ENCODE data around the gene SLK.
A peak's percentile ranks its signal among the peaks of the same experiment; 100 is the strongest.

Gene SLK

DNA sequence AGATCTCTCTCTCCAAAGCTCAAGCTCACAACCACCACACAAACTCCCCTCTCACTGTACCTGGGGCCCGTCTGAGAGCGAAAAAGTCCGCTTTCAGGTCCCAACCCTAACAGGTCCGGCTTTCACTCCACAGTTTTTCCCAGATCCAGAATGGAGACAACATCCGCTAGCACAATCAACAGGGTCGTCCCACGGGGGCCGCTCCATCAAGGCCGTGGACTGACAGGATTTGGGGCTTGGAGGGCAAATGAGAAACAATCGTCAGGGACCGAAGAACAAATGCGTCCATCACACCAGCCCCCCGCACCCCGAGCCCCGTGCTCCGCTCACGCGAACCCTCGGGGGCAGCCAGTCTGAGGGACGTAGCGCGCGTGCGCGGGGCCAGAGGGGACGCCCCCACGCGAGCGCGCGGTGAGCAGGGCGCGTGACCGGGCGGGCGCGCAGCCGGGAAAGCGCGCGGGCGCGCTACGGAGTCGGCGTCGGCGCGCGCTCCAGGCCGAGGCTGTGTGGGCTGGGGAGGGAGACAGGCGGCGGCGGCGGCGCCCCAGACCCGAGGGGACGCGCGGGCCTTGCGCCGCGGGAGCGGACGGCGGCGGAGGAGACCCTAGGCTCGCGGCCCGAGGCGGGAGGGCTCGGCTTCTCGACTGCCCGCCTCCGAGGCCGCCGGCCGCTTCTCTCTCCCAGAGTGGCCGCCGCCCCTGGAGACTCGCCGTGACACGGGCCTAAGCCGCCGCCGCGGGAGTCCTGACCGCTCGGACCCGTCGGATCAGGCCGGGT is at the start of gene SLK:
Gene SLK (plus strand): TSS at position 470 of the 777 bp plus-strand sequence. CDS start 606 bp downstream, outside the sequence.
- H4K20me1 ChIP-seq (ENCODE audit: insufficient read depth, low read length, poor library complexity, severe bottlenecking): peaks cover 13% of the 10 kb centered on the region
- peaks cover 35% of the 10 kb centered on the region for H3K4me1 ChIP-seq (ENCODE audit: insufficient read depth, low read length, poor library complexity, severe bottlenecking)
- peaks cover 41% of the 10 kb centered on the region for H3K79me2 ChIP-seq (ENCODE audit: insufficient read depth, low read length)

DNA sequence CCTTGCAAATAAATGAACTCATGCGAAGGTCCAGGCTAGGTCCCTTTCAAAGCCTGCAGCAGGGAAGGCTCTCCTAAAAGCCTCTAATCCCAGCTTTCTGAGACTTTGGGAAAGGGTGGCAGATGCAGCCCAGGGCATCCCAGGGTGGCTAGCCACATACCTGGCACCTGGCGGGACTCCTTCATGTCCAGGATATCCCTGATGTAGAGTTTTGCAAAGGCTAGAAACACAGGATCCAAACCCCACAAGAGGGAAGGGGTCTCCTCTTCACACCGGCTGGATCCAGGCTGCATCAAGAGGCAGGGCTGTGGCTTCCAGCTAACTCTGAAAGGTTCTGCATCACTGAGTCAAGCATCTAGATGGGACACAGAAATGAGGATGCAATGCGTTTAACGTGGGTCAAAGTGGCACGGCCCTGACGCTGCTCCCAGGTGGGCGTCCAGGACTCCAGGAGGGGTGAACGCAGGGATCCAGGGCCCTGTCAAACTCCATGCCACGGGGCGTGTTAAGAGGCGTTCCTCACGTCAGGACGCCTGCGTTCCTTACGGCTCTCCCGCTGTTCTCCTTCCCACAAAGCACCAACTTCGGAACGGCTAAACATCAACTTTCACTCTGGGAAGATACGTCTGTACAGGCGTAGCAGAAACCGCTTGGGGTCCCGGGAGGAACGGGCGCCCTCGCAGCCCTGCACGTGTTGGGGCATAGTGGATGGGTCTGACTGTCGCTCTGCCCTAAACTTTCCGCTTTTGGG is 49.5 kb upstream of the SLK start:
- no peaks in the 10 kb centered on the region for H3F3A ChIP-seq (ENCODE audit: low read depth)
- H4K20me1 ChIP-seq (ENCODE audit: insufficient read depth, low read length, poor library complexity, severe bottlenecking): no peaks in the 10 kb centered on the region
- peak overlapping the region; percentile 76 for H2AFZ ChIP-seq (ENCODE audit: low read length)
- H3K9ac ChIP-seq (ENCODE audit: low read depth, low read length, poor library complexity, severe bottlenecking): peak overlapping the region; percentile 93
- peaks cover 10% of the 10 kb centered on the region; the same call in 1 of the 2 replicates for H3K9me3 ChIP-seq (ENCODE audit: insufficient read depth, low read depth, low read length)
- 0 out of 2 replicates have a peak, but pooled peaks cover 6% of the 10 kb centered on the region for H3K36me3 ChIP-seq (ENCODE audit: insufficient read depth, low read length)
- TF ChIP-seq, protein P1, sequence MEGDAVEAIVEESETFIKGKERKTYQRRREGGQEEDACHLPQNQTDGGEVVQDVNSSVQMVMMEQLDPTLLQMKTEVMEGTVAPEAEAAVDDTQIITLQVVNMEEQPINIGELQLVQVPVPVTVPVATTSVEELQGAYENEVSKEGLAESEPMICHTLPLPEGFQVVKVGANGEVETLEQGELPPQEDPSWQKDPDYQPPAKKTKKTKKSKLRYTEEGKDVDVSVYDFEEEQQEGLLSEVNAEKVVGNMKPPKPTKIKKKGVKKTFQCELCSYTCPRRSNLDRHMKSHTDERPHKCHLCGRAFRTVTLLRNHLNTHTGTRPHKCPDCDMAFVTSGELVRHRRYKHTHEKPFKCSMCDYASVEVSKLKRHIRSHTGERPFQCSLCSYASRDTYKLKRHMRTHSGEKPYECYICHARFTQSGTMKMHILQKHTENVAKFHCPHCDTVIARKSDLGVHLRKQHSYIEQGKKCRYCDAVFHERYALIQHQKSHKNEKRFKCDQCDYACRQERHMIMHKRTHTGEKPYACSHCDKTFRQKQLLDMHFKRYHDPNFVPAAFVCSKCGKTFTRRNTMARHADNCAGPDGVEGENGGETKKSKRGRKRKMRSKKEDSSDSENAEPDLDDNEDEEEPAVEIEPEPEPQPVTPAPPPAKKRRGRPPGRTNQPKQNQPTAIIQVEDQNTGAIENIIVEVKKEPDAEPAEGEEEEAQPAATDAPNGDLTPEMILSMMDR (conservative IDR thresholded peaks at IDR 0.05; ENCODE audit: low read length): no peak
- no peak for TF ChIP-seq EZH2phosphoT487 (IDR thresholded peaks at IDR 0.05; ENCODE audit: borderline replicate concordance)
- H3K4me2 ChIP-seq (ENCODE audit: low read depth, low read length, poor library complexity, severe bottlenecking): peak overlapping the region; percentile 93
- H3K4me1 ChIP-seq (ENCODE audit: insufficient read depth, low read length, poor library complexity, severe bottlenecking): peaks cover 42% of the 10 kb centered on the region
- H3K4me3 ChIP-seq (ENCODE audit: low read length, poor library complexity, severe bottlenecking): peak overlapping the region; percentile 85
- H3K79me2 ChIP-seq (ENCODE audit: insufficient read depth, low read length): peaks cover 35% of the 10 kb centered on the region
- H3K27me3 ChIP-seq (ENCODE audit: insufficient read depth, low read length, poor library complexity, severe bottlenecking): no peaks in the 10 kb centered on the region
- H3K9me2 ChIP-seq (replicated peaks; ENCODE audit: low read depth, low read length): no peaks in the 10 kb centered on the region

More for the DNA sequence above, at the start of gene SLK:
- no peaks in the 10 kb centered on the region for H3F3A ChIP-seq (ENCODE audit: low read depth)
- no peaks in the 10 kb centered on the region for H3K9me3 ChIP-seq (ENCODE audit: insufficient read depth, low read depth, low read length)
- H3K27me3 ChIP-seq (ENCODE audit: insufficient read depth, low read length, poor library complexity, severe bottlenecking): no peaks in the 10 kb centered on the region
- H2AFZ ChIP-seq (ENCODE audit: low read length): peak within 1 kb of the TSS; percentile 100
- H3K4me2 ChIP-seq (ENCODE audit: low read depth, low read length, poor library complexity, severe bottlenecking): peak within 1 kb of the TSS; percentile 91
- no peaks in the 10 kb centered on the region for H3K36me3 ChIP-seq (ENCODE audit: insufficient read depth, low read length)
- no peak for TF ChIP-seq EZH2phosphoT487 (IDR thresholded peaks at IDR 0.05; ENCODE audit: borderline replicate concordance)
- TF ChIP-seq, protein P1 (conservative IDR thresholded peaks at IDR 0.05; ENCODE audit: low read length): no peak
- H3K9ac ChIP-seq (ENCODE audit: low read depth, low read length, poor library complexity, severe bottlenecking): peak within 1 kb of the TSS; percentile 88
- peak within 1 kb of the TSS; percentile 100 for H3K4me3 ChIP-seq (ENCODE audit: low read length, poor library complexity, severe bottlenecking)
- H3K9me2 ChIP-seq (replicated peaks; ENCODE audit: low read depth, low read length): no peaks in the 10 kb centered on the region

DNA sequence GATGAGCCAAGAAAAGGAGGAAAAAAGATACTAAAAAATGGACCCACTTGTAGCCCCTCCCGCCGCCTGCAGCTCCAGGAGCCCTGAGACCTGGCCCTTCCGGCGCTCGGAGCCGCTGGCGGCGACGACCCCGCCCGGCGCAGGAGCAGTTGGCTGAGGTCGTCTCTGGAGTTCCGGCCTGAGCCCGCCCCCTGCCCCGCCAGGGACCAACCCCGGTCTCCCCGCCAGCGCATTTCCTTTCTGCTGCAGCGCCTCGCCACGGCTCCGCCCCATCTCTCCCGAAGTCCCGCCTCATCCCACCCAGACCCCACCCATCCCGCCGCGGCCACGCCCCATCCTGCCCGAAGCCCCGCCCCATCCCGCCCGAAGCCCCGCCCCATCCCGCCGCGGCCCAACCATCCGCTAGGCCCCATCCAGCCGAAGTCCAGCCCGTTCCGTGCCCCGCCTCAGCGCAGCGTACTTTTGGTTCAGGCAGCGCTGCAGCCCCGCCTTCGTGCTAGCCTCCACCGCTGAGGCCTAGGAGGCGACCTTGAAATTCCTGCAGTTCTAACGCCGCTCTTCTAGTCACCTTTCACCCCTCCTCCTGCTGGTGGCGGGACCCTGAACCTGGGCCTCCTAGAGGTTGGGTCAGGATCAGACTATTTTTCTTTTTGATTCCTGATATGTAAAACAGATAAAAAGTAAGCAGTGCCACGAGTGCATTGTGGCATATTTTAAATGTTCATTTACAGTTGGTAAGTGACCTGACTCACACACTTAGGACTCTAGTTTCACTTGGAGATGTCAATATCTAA is 48.7 kb upstream of the SLK start, which contains the start of gene STN1:
Gene STN1 (minus strand): TSS at position 132 of the 794 bp plus-strand sequence. CDS start 590 bp downstream, outside the sequence.
- peaks cover 35% of the 10 kb centered on the region for H3K79me2 ChIP-seq (ENCODE audit: insufficient read depth, low read length)
- no peaks in the 10 kb centered on the region for H3K27me3 ChIP-seq (ENCODE audit: insufficient read depth, low read length, poor library complexity, severe bottlenecking)
- peak within 1 kb of the TSS; percentile 93 for H3K4me2 ChIP-seq (ENCODE audit: low read depth, low read length, poor library complexity, severe bottlenecking)
- H3K4me3 ChIP-seq (ENCODE audit: low read length, poor library complexity, severe bottlenecking): peak within 1 kb of the TSS; percentile 85
- H3K9ac ChIP-seq (ENCODE audit: low read depth, low read length, poor library complexity, severe bottlenecking): peak within 1 kb of the TSS; percentile 93
- H4K20me1 ChIP-seq (ENCODE audit: insufficient read depth, low read length, poor library complexity, severe bottlenecking): no peaks in the 10 kb centered on the region
- H3K9me3 ChIP-seq (ENCODE audit: insufficient read depth, low read depth, low read length): peaks cover 10% of the 10 kb centered on the region; the same call in 1 of the 2 replicates
- no peaks in the 10 kb centered on the region for H3F3A ChIP-seq (ENCODE audit: low read depth)
- peak within 1 kb of the TSS; percentile 78 for H2AFZ ChIP-seq (ENCODE audit: low read length)
- peaks cover 35% of the 10 kb centered on the region for H3K4me1 ChIP-seq (ENCODE audit: insufficient read depth, low read length, poor library complexity, severe bottlenecking)
- TF ChIP-seq, protein P1 (conservative IDR thresholded peaks at IDR 0.05; ENCODE audit: low read length): no peak; the same call in 1 of the 2 replicates
- no peak for TF ChIP-seq EZH2phosphoT487 (IDR thresholded peaks at IDR 0.05; ENCODE audit: borderline replicate concordance)
- no peaks in the 10 kb centered on the region for H3K9me2 ChIP-seq (replicated peaks; ENCODE audit: low read depth, low read length)
- H3K36me3 ChIP-seq (ENCODE audit: insufficient read depth, low read length): 0 out of 2 replicates have a peak, but pooled peaks cover 6% of the 10 kb centered on the region
